H1 (cell line): ENCODE data around the gene CDH2. TPM values are rescaled to one million over a fixed set of nuclear protein-coding genes. Genes with fewer than 3 reads are reported as not detected.

Experiments
- CHD1 ChIP-seq: IDR thresholded peaks from 2 replicates; pipeline ENCODE4 v1.6.1; 2012; ENCODE audit warnings: low read depth, low read length, improper control_type of control experiment
- KDM1A ChIP-seq: fragments of 200-600, 300-600 bp; sonication (generic); IDR thresholded peaks from 2 replicates; pipeline ENCODE4 v1.7.1; 2016; ENCODE audit warnings: mild to moderate bottlenecking, low read length, borderline replicate concordance
- SP2 ChIP-seq: IDR thresholded peaks from 2 replicates; pipeline ENCODE4 v1.6.1; 2012; ENCODE audit warnings: mild to moderate bottlenecking, low read length, inconsistent platforms
- polyA plus RNA-seq, 7 experiments: library from polyadenylated mRNA; depleted of rRNA in 3 of 7; stranded (reverse) in 5 of 7; unstranded in 2 of 7; fragments of >200 nt in 5 of 7; fragments of 200-250 nt in 2 of 7; gene quantifications; 1 replicate in 5 of 7; 2 replicates in 1 of 7; 4 replicates in 1 of 7; pipeline versions ENCODE4 v1.2.1 to v1.2.3, GENCODE V29; 2011 to 2013; ENCODE audit warnings: missing spikeins in 2 of 7, mixed read lengths in 2 of 7
- total RNA-seq: library from RNA; stranded (reverse); fragmentation: NEBNext Ultra II Directional; extraction: Animal tissue kit (Norgen Biotek cat#: 25700); gene quantifications from 2 replicates; pipeline ENCODE4 v1.2.1, GENCODE V29; 2021

CDH2 gene
- total and polyA plus RNA-seq, 2 of the 8 experiments (the other 6 are each of a cell fraction or from before 2014, with no cell fraction given), result 15.0 to 56.5 TPM

GRCh38 chr18:28005164-28005563, 171.8 kb downstream of the CDH2 start (continued):
- TF ChIP-seq SP2 (no peak), KDM1A (no peak), CHD1 (no peak)
